Measurements from ENCODE around the gene TM4SF4. TPM values are rescaled to one million over a fixed set of nuclear protein-coding genes. Genes with fewer than 3 reads are reported as not detected.

The TM4SF4 gene
- total and polyA plus RNA-seq, 5 donors: not detected

DNA sequence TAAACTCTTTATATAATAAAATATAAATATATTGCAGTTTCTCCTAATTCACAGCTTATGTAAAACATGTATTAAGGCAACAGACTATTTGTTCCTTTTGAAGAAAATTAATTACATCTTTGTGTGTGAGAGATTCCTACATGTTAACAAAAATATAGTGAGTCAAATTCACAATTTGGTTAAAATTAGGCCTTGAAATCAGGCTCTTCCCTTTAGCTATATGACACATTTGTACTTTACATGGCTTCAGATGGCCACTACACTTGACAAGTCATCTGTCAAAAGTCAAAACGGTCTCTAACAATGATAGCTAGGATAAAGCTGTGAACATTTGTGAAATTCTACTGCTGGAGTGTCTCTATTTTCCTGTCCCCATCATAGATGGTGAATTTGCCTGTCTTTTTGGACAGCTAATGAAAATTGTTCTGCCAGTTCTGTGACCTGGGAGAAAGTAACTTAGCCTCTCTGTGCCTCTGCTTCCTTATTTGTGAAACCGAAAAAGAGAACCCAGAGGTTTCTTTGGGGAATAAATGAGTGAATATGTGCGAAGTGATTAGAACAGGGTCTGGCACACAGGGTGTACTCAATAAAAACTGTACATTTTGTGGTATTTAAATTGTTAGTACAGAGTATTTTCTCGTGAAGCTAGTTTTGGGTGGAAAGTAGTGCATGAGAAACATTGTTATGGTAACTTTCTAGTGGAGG lies 23.6 kb downstream of the TM4SF4 start:
- no peak for ATAC-seq
- Histone ChIP-seq H3K9me3 (ENCODE audit: control insufficient read depth, low read length) (no peaks in the 10 kb centered on the region), H3K27me3 (ENCODE audit: control insufficient read depth, insufficient read depth) (no peaks in the 10 kb centered on the region), H3K27ac (ENCODE audit: low read length) (no peak overlapping the region), H3K4me3 (ENCODE audit: low read length) (no peak overlapping the region), H3K4me1 (ENCODE audit: control insufficient read depth, insufficient read depth, low read length) (no peaks in the 10 kb centered on the region)
- no peak for DNase-seq
- WGBS: 51% methylated on average over 4 of the region's 4 CpGs
- intact Hi-C loops (cut with DNase I): loop anchor here in 1 of 4 donors (10.0 kb wide), 2 partner anchors 277 to 307 kb away; no protein-coding TSS in a partner anchor

DNA sequence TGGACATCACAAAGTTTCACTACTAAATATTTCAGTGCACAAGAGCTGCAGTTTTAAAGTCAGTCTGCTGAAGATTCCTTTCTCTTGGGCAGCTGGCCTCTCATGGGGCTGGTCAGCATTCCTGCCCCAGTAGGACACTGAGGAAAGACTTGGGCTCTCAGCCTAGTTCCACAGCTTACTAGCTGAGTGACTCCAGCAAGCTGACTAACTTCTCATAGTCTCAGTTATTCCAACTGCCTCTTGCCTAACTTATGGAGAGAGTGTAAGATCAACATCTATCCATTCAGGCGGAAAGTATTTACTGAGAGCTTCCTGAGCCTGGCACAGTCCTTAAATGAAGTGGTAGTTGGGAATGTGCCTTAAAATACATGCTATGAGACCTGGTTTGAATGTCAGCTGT lies 27.0 kb downstream of the TM4SF4 start:
- Histone ChIP-seq H3K4me3 (ENCODE audit: low read length) (no peak overlapping the region), H3K27ac (ENCODE audit: low read length) (no peak overlapping the region), H3K9me3 (ENCODE audit: control insufficient read depth, low read length) (no peaks in the 10 kb centered on the region), H3K4me1 (ENCODE audit: control insufficient read depth, insufficient read depth, low read length) (no peaks in the 10 kb centered on the region), H3K27me3 (ENCODE audit: control insufficient read depth, insufficient read depth) (no peaks in the 10 kb centered on the region)
- ATAC-seq: no peak
- WGBS: 83% methylated on average over 1 of the region's 1 CpG
- intact Hi-C loops (cut with DNase I): loop anchor here in 1 of 4 donors (5.0 kb wide), 1 partner anchor 271 kb away; no protein-coding TSS in a partner anchor
- no peak for DNase-seq

GRCh38 chr3:149502438-149502837 lies 27.9 kb downstream of the TM4SF4 start:
- intact Hi-C loops (cut with DNase I): loop anchor here in 1 of 4 donors (5.0 kb wide), 1 partner anchor 270 kb away; no protein-coding TSS in a partner anchor
- H3K4me1 ChIP-seq (ENCODE audit: control insufficient read depth, insufficient read depth, low read length): no peaks in the 10 kb centered on the region
- 76% methylated on average over 3 of the region's 3 CpGs for WGBS
- no peaks in the 10 kb centered on the region for H3K9me3 ChIP-seq (ENCODE audit: control insufficient read depth, low read length)
- ATAC-seq (no peak), DNase-seq (no peak)
- no peak overlapping the region for H3K27ac ChIP-seq (ENCODE audit: low read length)
- no peak overlapping the region for H3K4me3 ChIP-seq (ENCODE audit: low read length)
- H3K27me3 ChIP-seq (ENCODE audit: control insufficient read depth, insufficient read depth): no peaks in the 10 kb centered on the region

DNA sequence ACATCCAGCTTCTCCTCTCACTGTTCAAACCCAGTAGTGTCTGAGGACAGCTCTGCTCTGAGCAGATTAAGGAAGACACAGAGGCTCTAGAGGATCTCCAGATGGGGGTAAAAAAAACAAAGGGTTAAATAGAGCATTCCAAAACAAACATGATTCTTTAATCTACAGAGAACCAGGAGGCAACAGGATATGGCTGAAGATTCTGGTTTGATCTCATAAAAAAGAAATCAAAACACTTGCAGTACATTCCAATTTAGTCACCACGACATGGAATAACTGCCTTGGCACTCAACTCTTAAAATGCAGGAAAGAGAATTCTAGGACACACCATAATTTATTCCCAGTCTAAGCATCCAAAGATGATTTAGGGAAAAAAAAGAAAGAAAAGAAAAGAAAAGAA lies 32.0 kb downstream of the TM4SF4 start:
- H3K27ac ChIP-seq (ENCODE audit: low read length): no peak overlapping the region
- intact Hi-C loops (cut with DNase I): no loop called here
- peak in 1 of 2 donors; percentile 32 for ATAC-seq

GRCh38 chr3:149506965-149507364 lies 32.5 kb downstream of the TM4SF4 start:
- no peak overlapping the region for H3K27ac ChIP-seq (ENCODE audit: low read length)
- no peaks in the 10 kb centered on the region for H3K9me3 ChIP-seq (ENCODE audit: control insufficient read depth, low read length)
- ATAC-seq (no peak), DNase-seq (no peak)
- 43% methylated on average over 2 of the region's 2 CpGs for WGBS
- no peaks in the 10 kb centered on the region for H3K27me3 ChIP-seq (ENCODE audit: control insufficient read depth, insufficient read depth)
- intact Hi-C loops (cut with DNase I): no loop called here
- H3K4me3 ChIP-seq (ENCODE audit: low read length): no peak overlapping the region
- H3K4me1 ChIP-seq (ENCODE audit: control insufficient read depth, insufficient read depth, low read length): peaks cover 4% of the 10 kb centered on the region

More for the DNA sequence above, 32.0 kb downstream of the TM4SF4 start:
- Histone ChIP-seq H3K27me3 (ENCODE audit: control insufficient read depth, insufficient read depth) (no peaks in the 10 kb centered on the region), H3K4me3 (ENCODE audit: low read length) (no peak overlapping the region), H3K9me3 (ENCODE audit: control insufficient read depth, low read length) (no peaks in the 10 kb centered on the region), H3K4me1 (ENCODE audit: control insufficient read depth, insufficient read depth, low read length) (peaks cover 4% of the 10 kb centered on the region)
- WGBS: 44% methylated on average over 1 of the region's 1 CpG
- DNase-seq: no peak

DNA sequence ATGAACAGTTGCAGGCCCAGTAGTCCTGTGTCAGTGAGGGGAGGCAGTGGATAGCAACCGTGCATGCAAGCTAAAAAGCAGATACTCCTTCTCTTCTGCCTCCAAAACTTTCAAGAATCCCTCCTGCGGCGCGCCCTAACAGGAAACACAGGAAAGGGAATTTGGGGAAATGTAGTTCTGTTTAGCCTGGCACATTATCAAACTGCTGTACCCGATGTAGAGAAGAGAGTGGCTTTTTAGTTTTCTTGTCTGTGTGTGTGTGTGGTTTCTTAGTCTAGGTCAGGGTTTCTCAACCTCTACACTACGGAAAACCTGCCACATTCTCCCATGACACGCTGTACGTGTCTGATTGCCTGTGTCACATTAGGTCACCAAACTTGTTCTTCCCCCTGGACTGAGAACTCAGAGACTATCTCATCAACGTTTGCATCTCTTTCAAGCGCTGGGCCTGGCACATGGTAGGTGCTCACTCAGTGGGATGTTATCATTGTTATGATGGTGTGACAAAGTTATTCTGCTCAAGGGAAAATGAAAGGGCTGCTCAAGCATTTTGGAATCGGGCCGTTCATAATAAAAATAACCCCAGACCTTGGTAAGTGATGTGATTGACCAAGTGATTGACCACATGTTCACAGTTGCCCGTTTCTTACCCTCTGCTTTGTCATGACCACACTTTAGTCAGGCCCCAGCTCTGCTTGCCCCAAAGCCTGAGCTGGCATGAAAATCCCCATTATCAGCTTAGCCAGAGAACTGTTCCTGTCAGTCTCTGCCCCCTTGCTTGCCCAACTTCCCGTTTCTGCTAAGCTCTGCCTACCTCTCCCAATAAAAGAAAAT lies 33.2 kb downstream of the TM4SF4 start:
- peaks cover 4% of the 10 kb centered on the region for H3K4me1 ChIP-seq (ENCODE audit: control insufficient read depth, insufficient read depth, low read length)
- peak overlapping the region; percentile 6 for H3K27ac ChIP-seq (ENCODE audit: low read length)
- 25% methylated on average over 14 of the region's 14 CpGs for WGBS
- intact Hi-C loops (cut with DNase I): no loop called here
- ATAC-seq (peak; percentile 67 to 76), DNase-seq (no peak)
- H3K9me3 ChIP-seq (ENCODE audit: control insufficient read depth, low read length): no peaks in the 10 kb centered on the region
- no peak overlapping the region for H3K4me3 ChIP-seq (ENCODE audit: low read length)
- H3K27me3 ChIP-seq (ENCODE audit: control insufficient read depth, insufficient read depth): no peaks in the 10 kb centered on the region

DNA sequence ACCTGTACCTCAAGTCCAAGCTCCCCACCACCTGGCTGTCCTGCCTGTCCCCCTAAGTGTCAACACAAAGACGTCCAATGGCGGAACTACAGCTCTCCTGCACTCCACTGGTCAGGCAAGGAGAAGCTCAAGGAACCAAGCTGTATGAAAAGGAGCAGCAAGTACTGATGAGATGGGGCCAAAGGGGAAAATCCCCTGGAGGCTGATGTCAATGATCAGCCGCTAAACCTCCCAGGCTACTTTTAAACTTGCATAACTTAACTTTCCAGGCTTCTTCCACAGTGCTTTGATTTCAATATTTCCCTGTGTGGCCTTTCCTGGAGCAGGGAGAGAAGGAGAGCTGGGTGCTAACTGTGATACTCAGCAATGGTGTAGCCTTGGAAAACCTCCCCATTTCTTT lies 35.0 kb downstream of the TM4SF4 start:
- intact Hi-C loops (cut with DNase I): no loop called here
- WGBS: 92% methylated on average over 3 of the region's 3 CpGs
- Histone ChIP-seq H3K4me1 (ENCODE audit: control insufficient read depth, insufficient read depth, low read length) (peaks cover 4% of the 10 kb centered on the region), H3K4me3 (ENCODE audit: low read length) (no peak overlapping the region), H3K27me3 (ENCODE audit: control insufficient read depth, insufficient read depth) (no peaks in the 10 kb centered on the region), H3K27ac (ENCODE audit: low read length) (no peak overlapping the region), H3K9me3 (ENCODE audit: control insufficient read depth, low read length) (no peaks in the 10 kb centered on the region)
- ATAC-seq: no peak
- no peak for DNase-seq

GRCh38 chr3:149510480-149510879 lies 36.0 kb downstream of the TM4SF4 start:
- 93% methylated on average over 3 of the region's 3 CpGs for WGBS
- DNase-seq (no peak), ATAC-seq (no peak)
- Histone ChIP-seq H3K27ac (ENCODE audit: low read length) (no peak overlapping the region), H3K27me3 (ENCODE audit: control insufficient read depth, insufficient read depth) (no peaks in the 10 kb centered on the region), H3K4me3 (ENCODE audit: low read length) (no peak overlapping the region), H3K4me1 (ENCODE audit: control insufficient read depth, insufficient read depth, low read length) (peaks cover 4% of the 10 kb centered on the region), H3K9me3 (ENCODE audit: control insufficient read depth, low read length) (no peaks in the 10 kb centered on the region)
- intact Hi-C loops (cut with DNase I): loop anchor here (5.0 kb wide), 1 partner anchor 207 kb away; no protein-coding TSS in a partner anchor

- no peak for DNase-seq
- no peak for ATAC-seq
- no peak overlapping the region for H3K4me3 ChIP-seq (ENCODE audit: low read length)
- 72% methylated on average over 3 of the region's 3 CpGs for WGBS
- peaks cover 4% of the 10 kb centered on the region for H3K4me1 ChIP-seq (ENCODE audit: control insufficient read depth, insufficient read depth, low read length)
- intact Hi-C loops (cut with DNase I): loop anchor here (5.0 kb wide), 1 partner anchor 206 kb away; no protein-coding TSS in a partner anchor
- H3K27me3 ChIP-seq (ENCODE audit: control insufficient read depth, insufficient read depth): no peaks in the 10 kb centered on the region
- H3K9me3 ChIP-seq (ENCODE audit: control insufficient read depth, low read length): no peaks in the 10 kb centered on the region
- H3K27ac ChIP-seq (ENCODE audit: low read length): no peak overlapping the region
Measured at GRCh38 chr3:149511040-149511626, 36.6 kb downstream of the TM4SF4 start.

DNA sequence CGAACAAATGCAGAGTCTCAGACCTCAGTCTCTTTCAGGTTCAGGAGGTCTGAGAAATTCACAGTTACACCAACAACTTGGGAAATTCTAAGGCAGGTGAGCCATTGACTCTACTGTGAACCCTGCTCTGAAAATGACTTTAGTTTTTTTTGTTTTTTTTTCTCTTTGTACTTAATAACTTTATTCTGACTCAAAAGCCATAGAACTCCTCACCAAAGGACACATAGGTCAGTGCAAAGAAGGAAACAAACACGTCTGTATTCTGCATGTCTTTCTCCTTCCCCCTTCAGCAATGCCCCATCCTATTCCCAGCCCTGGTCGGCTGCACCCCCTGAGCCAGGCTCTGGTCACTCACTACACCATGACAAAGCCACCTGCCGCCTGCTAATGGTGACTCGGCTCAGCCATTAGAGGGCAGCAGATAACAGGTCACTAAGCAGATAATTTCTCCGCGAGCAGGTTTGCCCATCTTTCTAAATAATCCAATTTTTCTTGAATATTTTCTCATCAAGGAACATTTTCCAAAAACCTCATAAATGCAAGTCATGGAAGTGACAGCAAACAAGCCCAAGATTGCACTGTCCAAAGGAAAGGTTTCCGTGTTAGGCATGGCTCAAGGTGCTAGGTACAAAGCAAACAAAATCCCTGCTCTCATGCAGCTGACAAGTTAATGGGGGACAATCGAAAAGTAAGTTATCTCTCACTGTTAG lies 37.7 kb downstream of the TM4SF4 start:
- H3K27ac ChIP-seq (ENCODE audit: low read length): no peak overlapping the region
- 13% methylated on average over 9 of the region's 9 CpGs for WGBS
- no peaks in the 10 kb centered on the region for H3K9me3 ChIP-seq (ENCODE audit: control insufficient read depth, low read length)
- ATAC-seq: peak; percentile 70 to 73
- DNase-seq: peak; percentile 52 to 82 (median 75)
- intact Hi-C loops (cut with DNase I): loop anchor here (5.0 kb wide), 1 partner anchor 205 kb away; no protein-coding TSS in a partner anchor
- no peak overlapping the region for H3K4me3 ChIP-seq (ENCODE audit: low read length)
- H3K27me3 ChIP-seq (ENCODE audit: control insufficient read depth, insufficient read depth): no peaks in the 10 kb centered on the region
- peaks cover 4% of the 10 kb centered on the region for H3K4me1 ChIP-seq (ENCODE audit: control insufficient read depth, insufficient read depth, low read length)

Data from right cardiac atrium (tissue), 5 donors.